Activated gamma-delta T cell (primary cell): Measurements from ENCODE around the gene STRN.
"Not testable (repeated sequence)": the region's sequence is repeated elsewhere in the genome, so short reads cannot be mapped to it uniquely, and the experiment has no call there.

Source experiments
- DNase-seq: peaks from one replicate; lab custom pipeline; 2025; lab: John Stamatoyannopoulos, UW

The STRN gene

GRCh38 chr2:36834731-36835524 lies 131.4 kb downstream of the STRN start:
- DNase-seq, result no peak

DNA sequence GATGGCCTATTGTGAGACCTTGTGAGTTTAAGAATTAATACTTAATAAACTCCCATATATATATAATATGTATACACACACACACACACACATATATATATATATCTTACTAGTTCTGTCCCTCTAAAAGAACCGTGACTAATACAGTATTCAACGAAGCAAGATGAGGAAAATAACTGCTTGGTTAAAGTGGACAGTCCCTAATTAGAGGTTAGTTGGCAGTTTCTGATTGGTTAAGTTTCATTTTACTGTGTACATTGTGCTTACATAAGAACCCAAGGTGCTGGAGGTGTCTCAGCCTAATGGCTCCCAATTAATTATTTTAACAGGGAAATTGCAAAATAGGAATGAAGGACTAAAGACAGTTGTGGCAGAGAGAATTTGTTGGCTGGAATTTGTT lies 132.1 kb downstream of the STRN start:
- no peak for DNase-seq

- no peak for DNase-seq
These were observed 135.2 kb downstream of the STRN start for GRCh38 chr2:36831185-36831584.

DNA sequence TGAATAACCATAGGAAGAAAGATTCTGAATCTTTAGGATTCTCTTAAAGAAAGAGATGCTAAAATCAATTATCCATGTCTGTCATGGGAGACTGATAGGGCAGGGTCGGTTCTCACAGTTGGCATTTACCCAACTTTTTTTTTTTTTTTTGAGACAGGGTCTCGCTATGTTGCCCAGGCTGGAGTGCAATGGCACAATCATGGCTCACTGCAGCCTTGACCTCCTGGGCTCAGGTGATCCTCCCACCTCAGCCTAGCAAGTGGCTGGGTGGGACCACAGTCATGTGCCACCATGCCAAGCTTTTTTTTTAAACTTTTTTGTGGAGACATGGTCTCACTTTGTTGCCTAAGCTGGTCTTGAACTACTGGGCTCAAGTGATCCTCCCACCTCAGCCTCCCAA lies 141.7 kb downstream of the STRN start:
- DNase-seq, result not testable (repeated sequence)

- DNase-seq, result no peak
These were observed 142.1 kb downstream of the STRN start for GRCh38 chr2:36824273-36824672.

- no peak for DNase-seq
These were observed 142.5 kb downstream of the STRN start for GRCh38 chr2:36823862-36824261.

DNA sequence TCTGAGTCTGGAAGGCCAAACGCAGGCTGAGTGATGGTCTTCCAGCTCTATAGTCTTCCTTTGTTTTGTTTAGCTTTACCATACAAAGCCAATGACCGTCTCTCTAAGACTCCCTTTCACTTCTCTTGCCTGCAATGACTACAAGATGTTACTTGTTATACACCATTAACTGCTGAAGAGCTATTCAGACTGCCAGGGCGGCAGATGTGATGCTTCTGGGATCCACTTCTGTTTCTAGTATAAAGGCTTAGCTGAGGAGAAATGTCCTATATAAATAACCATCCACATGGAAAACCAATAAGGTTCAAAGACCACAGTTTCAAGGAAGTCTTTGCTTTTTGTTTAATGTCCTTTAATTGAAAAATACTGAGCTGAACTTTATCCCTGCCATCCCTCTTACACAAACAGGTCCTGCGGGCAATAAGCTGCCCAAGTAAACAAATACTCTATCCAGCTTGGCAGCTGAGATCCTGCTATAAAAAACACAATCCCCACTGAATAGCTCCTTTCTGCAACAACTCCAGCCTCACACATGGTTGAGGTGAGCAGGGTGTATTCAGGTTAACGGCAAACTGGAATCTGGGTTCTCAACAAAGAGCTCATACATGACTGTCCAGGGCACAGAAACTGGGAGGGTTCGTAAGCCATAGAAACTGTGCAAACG lies 145.3 kb downstream of the STRN start:
- DNase-seq, result no peak

DNA sequence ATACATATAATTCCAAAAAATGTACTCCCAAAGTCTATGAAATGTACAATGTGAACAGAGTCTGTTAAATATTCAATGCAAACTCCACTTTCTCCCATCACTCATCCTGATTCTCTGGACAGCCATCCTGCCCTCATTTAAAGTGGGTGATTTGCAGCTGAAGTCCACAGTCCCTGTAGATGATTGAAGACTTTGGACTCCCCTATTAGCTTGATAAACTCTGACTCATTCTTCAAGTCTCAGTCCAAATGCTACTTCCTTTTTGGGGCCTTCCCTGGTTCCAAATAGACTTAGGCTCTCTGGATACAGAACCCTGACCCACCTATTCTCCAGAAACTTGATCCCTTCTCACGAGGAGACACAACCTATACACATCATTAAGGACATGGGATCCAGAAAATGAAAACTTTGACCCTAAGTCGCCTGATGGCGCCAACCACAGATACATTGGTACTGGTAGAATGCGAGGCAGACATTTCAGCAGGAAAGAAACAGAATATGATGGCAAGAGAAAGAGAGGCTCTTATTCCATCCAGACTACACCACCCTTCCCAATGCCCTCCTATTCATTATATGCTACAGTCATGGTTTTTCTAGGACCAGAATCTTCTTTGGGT lies 147.1 kb downstream of the STRN start:
- DNase-seq, result no peak

GRCh38 chr2:36818542-36818941 lies 147.8 kb downstream of the STRN start:
- no peak for DNase-seq

DNA sequence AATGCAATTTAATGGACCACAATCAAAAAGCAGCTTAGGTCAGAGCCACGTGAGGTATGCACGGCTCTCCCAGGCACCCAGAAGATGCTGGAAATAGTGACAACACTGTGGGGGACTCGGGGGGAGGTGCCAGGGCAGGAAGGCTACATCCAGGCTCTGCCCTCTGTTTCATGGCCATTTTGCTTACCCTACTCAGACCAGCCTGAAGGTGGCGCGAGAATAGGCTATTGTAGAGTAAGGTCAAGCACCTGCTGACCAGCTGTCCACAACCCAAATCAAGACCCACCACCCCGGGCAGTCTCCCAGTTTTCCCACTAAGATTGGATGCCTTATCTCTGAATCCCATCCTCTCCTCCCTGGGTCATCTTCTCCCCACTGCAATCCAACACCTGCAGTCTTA lies 154.1 kb downstream of the STRN start:
- DNase-seq, result no peak

DNA sequence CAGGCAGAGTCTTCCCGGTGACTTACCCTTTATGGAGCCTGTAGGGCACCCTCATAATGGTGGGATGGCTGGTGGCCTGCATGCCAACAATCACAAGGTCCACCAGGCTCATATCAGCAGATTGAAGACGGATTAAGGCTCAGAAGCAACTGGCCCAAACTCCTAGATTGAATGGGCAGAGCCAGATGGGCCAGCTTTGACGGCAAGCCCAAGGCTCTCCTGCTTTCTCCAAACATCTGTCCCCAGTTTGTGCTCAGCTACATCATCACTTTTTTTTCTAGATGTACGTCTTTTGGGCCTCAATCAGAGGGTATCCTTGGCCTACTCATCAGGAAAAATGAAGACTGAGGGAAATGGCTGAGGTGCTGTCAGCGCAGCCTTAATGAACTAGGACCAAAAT lies 155.3 kb downstream of the STRN start:
- DNase-seq, result no peak

DNA sequence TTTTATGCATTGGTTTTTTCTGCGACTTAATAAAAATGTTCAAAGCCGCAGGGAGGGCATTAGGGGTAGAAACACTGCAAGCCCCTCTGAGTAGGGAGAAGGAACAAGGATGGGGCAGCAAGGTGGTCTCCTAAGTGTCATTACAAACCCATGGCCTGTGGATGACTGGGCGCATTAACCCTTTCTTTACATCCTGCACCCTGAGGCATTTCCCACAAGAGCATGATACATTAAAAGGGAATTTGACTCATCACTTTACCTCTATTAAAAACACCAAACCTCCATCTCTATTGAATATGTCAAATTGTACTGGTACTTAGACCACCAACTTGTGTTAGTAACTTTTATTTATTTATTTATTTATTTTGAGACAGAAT lies 157.3 kb downstream of the STRN start:
- no peak for DNase-seq

- DNase-seq, result no peak
These were observed 157.8 kb downstream of the STRN start for GRCh38 chr2:36808386-36809068.

DNA sequence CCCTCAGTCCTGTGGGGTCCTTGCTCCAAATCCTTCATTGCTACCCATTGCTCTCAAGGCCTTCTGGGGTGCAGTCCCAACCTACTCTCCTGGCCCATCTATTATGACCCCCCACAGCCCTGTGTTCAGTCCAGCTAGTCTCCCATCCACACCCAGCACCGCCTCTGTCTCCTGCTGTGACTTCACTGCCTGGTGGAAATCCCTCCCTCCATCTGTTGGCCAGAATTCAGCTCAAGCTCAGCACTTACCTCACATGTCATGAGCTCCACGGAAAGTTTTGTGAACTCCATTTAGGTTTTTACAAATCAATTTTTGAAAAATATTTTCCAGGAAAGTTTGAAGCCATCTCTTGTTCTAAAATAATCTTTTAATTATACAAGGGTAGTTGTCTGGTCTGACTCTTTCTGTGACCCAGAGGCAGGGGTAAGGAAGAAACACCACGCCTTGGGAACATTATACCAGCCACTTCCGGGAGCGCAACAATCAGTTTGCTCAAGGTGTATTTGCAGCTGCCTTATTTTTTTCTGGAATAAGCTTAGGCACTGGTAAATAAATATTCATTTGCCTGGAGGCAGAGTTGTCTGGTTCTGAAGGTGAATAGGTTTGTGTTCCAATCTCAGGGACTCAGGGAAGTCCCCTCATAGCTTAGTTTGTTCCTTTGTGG lies 159.0 kb downstream of the STRN start:
- no peak for DNase-seq

DNA sequence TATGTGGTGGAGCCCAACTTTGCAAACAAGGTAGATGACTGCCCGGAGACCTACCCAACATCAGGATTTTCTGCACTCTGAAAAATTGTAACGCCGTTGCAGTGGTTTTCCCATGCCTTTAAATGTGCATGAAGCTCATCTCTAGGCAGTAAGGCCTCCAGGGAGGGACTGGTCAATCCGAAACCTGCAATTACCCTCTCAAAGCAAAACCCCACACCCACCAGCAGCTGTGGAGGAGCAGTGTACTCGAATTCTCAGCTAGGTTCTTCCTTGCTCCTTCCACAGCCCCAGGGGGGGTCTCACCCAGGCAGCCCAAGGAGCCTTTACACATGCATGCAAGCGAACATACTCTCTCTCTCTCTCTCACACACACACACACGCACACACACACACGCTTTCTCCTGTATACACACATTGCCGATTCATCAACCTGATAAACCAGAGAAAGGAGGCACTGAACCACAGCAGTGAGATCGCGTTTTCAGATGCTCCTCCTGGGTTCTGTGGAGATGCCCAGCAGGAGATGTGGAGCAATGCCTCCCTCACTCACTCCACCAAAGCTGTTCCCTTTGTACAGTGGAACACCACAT lies 160.6 kb downstream of the STRN start:
- no peak for DNase-seq

GRCh38 chr2:36802952-36803351 lies 163.4 kb downstream of the STRN start:
- DNase-seq, result no peak

GRCh38 chr2:36801088-36801487 lies 165.2 kb downstream of the STRN start:
- DNase-seq, result no peak

DNA sequence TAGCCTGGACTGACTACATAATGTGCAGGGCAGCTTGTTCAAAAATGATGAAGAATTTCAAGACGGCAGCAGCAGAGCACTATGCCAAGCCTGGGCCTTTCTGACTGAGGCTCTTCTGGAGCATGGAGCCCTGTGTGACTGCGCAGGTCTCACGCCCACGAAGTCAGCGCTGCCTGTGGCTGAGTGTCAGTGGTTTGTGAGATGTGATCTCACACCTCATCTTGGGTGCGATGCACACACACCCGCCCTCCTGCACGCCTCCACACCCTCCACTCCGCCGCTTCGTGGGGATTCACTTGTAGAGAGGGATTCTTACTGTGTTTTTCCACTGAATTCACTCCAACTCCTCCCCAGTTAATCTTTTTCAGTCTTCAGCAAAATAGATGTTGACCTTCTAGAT lies 166.0 kb downstream of the STRN start:
- peak; percentile 55 for DNase-seq

GRCh38 chr2:36798724-36799123 lies 167.6 kb downstream of the STRN start:
- no peak for DNase-seq

GRCh38 chr2:36797324-36798070 lies 168.8 kb downstream of the STRN start:
- no peak for DNase-seq
